ENCODE results near the gene IMMP2L.
"Not testable (repeated sequence)": the region's sequence is repeated elsewhere in the genome, so short reads cannot be mapped to it uniquely, and the experiment has no call there.

Gene IMMP2L

DNA sequence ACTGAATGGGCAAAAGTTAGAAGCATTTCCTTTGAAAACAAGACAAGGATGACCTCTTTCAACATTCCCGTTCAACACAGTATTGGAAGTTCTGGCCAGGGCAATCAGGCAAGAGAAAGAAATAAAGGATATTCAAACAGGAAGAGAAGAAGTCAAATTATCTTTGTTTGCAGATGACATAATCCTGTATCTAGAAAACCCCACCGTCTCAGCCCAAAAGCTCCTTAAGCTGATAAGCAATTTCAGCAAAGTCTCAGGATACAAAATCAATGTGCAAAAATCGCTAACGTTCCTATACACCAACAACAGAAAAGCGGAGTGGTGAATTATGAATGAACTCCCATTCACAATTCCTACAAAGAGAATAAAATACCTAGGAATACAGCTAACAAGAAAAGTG, 312.5 kb downstream of the IMMP2L start:
- not testable (repeated sequence) for FAIRE-seq

DNA sequence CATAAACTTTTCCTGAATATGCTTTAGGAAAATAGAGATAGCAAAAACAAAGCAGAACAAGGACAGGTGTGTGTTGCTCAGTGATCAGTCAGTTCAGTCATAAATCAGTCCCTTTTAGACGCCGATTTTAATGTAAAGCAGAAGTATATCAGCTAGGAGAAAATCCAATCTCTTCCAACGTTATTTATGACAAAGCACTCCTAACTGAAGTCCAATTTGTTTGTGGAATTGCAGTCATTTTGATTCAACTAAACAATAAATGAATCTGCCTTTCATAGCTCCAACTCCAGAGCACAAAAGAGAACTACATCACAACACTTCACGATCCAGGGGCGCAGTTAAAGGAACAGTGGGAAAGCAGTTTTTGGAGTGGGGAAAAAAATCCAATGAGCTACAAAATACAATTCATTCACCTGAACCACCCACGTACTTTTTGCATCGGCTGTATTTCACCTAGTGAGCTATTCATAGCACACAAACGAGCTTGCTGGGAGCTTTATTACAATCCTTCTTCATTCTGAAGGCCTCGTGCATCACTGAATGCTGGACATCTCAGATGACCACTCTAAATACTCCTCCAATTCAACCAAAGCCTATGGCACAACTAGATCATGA, 320.0 kb downstream of the IMMP2L start:
- no peak for FAIRE-seq

DNA sequence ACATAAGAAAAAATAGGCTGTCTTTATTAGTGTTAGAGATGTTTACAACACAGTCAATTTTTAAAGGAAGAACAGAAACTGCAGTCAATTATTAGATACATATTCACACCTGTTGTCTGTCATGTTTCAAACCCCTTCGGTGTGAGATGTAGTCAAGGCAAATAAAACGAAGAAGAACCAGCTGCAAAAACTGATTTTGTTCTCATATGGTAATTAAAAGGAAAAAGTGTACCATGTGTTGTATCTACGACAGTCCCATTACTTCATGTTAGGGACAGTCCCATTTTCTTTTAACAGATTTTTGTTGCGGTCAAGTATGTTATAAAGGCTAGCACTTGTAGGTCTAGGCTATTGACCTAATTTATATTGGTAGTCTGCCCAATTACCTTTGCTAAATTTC, 321.9 kb downstream of the IMMP2L start:
- FAIRE-seq = no peak

DNA sequence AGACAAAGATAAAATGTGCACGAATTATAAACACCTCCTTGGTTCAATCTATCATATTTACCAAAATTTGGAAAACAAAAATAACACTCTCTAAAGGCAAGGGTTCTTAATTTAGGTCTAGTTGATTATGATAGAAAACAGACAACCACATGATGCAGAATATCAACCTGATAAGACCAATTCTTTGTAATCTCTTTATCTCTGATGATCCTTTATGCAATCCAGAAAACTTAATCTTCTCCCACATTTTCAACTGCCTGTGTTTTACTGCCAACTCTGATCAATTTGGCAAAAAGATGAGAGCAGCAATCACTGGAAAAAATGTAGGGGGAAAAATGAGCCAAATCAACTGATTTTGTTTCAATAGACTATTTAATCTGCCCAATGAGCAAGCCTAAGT, 322.9 kb downstream of the IMMP2L start:
- FAIRE-seq = no peak

DNA sequence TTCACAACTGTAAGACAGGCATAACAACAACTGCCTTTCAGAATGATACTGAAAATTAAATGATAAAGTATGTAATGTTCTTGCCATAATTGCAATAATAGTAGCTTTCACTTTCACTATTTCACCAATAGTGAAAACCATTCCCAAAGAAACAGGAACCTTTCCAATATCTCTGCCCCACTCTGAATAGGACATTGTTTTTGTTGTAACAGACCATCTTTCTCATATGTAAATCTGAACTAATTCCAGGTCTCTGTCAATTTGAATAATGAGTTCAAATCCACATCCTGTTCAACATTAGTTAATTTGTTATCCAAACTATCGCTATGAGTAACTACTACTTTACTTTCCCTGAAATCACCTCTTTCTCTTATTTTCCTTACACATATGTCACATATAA, 323.4 kb downstream of the IMMP2L start:
- FAIRE-seq = no peak

DNA sequence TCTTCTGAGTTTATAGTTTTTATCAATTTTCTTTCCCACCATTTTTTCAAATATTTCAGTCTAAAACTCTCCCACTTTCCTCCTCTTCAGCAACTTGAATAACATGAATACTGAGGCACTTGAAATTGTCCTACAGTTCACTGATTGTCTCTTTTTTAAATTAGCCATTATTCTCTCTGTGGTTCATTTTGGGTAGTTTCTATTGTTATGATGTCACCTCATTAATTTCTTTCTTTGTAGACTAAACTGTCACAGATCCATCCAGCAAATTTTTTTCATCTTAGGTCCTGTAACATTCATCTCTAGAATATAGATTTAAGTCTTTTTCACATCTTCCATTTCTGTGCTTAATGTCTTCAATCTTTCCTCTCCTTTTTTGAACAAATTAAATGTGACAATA, 326.6 kb downstream of the IMMP2L start:
- no peak for FAIRE-seq

DNA sequence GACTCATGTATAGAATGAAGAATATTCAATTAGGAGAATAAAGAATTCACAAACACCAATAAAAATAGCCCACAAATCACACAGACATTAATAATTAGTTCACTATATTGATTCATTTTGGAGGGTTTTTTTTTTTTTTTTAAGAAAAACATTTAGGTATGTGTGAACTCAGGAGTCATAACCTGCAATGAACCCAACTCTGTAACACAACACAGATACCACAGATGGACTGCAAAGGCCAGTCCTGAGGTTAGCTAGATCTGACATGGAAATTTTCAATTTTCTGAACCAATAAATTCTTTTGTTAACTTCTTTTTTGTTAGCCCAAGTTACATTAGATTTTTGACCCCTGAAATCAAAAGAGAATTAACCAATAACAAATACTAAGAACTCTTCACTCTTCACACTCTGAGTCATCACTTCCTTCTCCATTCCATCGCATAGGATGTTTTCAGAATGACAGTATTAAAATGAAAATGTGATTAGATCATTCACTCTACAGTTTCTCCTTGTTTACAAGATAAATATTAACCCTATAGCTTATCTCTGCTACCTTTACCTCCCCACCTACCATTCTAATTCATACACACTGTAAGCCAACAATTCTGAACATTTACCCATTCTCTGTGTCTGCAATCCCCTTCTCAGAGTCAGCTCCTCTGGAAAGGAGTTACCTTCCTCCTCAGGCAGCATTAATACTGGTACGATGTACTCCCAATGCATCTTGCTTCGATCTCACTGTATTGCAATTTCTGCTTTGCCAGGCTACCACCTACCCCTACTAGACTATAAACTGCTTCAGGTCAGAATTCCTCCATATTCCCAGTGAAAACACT, 329.8 kb downstream of the IMMP2L start:
- FAIRE-seq = no peak

DNA sequence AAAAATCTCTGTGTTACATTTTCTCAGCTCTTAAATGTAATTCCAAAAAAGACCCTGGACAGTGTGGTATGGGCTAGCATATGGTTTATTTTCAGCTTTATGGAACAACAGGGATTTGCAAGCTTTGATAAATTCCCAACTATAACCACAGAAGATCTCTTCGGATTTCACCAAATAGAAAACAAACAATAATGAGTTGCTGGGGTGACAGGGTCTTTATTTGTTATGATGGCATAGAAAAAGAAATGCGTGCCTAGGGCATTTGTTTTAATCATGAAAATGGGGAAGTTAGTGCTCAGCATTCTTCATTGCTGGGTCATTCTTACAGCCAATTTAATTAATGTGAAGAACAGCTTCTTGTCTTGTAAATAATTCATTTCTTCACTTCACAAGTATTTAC, 332.4 kb downstream of the IMMP2L start:
- FAIRE-seq = no peak

DNA sequence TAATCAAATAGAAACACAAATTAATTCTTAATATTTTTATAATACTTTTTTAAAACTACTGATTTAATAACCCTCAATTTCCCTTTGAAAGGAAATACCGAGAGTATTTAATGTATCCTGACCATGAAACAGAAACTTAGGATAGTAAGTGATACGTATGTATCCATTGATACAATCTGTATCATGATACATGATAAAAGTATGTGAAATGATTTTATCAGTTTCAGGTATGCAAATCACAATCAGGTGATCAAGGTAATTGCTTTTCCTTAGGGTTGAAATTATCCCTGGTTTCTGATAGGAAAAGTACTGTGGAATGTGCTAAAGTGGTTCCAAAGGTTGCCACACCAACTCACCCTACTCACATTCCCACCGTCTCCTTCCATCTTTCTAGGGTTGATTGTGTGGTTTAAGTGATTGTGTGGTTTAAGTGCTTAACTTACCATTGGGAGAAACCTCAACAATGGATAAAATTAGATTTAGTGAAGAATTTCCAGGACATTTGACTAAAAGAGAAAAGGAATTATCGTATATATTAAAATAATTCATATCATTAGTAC, 333.0 kb downstream of the IMMP2L start:
- FAIRE-seq = no peak

DNA sequence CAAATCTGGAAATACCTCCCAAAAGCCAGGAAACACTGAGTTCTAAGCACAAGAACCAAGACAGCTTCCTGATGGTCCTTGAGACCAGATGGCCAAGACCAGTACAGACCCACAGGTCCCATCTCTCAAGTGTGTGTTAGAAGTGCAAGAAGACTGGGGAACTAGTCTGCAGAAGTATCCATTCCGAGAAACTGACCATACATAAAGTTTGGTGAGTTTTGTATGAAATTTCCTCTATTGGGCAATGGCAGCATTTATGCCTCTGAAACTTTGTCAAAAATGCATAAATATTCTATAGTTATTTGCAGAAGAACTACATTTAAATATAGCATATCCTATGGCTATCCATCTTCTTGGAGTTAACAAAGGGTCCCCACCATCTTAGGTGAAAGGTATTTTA, 333.9 kb downstream of the IMMP2L start:
- no peak for FAIRE-seq

DNA sequence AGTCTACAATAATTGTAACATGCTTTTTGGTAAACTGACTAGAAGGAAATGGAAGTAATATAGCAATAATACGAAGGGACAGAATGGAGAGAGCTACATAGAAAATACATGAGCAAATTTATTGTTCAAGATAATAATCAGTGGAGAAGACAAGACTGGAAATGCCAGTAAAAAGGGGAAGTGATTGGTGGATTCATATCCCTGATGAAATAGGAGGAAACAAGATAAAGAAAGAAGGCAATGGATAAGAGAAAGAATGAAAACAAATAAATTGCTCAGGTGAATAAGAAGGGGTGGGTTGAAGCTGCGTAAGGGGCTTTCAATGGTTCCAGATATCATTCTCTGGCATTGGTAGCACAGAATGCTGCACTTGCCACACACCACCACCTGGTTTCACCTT, 335.5 kb downstream of the IMMP2L start:
- no peak for FAIRE-seq

DNA sequence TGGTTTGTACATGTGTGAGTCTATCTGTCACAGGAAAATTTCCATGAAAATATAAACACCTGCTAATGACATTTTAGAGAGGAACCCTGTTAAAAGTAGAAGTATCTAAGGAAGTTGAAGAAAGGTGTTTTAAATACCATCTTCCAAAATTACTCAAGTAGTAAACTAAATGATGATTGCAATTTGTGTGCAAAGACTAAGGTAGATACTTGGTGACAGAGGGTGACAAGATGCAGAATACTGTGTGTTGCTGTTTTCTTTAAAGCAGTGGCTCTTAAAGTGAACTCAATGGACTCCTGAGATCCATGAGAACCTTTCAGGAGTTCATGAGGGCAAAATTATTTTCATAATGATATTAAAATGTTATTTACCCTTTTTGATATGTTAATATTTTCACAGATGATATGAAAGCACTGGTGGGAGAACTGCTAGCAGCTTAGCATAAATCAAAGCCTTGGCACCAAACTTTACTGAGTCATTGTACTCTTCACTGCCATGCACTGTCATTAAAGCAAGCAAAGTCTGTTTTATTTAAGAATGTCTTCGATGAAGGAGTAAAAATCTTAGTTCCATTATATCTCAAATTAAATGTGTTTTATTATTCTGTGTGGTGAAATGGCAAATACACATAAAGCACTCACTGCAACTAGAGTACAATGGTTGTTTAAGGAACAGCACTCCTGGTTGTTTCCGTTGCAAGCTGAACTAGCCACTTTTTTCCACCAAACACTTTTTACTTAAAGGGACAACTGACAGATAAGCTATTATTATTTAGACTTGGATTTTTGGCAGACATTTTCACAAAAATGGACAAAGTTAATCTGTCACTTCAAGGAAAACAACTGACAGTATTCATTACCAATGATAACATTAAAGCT, 337.7 kb downstream of the IMMP2L start:
- no peak for FAIRE-seq

DNA sequence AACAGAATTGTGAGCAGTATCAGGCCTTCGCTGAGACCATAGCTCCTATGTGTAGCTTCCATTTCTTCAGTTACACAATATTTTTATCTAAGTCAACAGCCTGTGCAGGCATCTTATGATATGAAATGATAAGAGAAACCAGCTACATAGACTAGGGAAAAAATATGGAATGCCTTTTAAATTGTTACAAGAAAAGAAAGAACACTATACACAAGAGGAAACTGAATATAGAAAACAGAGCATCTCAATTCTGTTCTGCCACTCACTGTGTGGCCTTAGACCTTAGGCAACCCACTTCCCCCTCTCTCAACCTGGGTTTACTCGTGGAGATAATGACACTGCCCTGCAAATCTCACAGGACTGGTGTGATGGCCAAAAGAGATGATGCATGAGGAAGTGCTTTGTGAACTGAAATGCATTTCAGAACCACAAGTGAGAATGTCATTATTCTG, 338.5 kb downstream of the IMMP2L start:
- FAIRE-seq = no peak

DNA sequence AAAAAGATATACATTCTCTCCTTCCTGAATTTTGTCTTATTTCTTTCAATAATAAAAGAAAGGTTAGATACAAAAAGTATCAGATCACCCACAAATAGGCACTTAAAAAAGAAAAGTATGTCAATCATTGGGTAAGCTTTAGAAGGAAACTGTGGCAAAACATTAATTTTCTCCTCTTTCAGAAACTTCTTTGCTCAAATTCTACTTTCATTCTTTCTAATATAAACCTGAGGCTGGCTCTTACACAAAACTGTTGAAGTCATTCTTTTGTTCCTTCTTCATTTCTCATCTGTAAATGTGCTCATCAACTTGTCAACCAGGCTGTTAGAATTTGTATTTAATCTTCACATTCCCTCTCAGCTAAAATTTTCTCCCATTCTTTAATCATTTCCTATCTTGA, 346.7 kb downstream of the IMMP2L start:
- FAIRE-seq = no peak

DNA sequence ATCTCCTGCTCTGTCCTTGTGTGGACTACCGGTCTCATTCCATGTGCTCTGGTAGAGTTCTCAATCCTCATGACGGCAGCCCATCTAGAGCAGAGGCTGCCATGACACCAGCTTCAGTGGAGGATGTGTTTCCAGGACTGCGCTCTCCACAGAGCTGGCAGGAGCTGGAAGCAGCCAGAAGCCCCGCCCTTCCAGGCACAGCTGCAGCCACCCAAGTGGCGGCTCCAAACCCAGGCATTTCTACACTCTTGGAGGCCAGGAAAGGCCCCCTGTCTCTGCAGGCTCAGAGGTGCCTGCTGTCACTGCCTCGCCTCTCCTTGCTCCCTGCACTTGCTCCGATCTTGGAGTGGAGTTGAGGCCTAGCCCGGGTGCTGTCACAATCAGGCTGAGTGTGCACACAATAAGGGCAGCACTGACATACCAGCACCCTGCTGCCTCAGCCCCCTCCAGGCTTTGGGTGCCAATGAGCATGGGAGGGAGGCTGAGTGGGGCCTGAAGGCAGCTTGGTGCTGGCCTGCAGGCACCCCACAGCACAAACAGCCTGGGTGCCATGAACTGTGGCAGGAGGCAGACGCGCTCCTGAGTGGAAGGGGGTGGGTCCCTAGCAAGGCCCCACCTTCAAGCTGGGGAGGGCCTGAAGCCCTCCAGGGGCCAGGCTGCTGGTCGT, 349.3 kb downstream of the IMMP2L start:
- FAIRE-seq = no peak

DNA sequence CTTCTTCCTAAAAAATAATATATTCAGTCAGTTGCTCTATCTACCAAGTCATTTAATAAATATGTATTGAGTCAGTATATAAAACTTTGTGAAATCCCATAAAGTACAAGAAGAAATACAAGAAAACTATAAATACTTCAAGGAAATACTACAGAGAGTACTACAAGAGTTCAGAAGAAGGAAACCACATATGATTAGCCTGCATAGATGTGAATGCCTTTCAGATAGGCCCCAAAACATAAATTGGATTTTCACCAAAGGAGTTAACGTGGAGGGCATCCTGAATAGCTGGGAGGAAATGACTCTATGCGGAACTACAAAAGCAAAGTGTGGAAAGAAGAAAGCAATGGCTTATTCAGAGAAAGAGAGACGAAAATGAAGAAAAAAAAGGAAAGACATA, 351.3 kb downstream of the IMMP2L start:
- FAIRE-seq = no peak

DNA sequence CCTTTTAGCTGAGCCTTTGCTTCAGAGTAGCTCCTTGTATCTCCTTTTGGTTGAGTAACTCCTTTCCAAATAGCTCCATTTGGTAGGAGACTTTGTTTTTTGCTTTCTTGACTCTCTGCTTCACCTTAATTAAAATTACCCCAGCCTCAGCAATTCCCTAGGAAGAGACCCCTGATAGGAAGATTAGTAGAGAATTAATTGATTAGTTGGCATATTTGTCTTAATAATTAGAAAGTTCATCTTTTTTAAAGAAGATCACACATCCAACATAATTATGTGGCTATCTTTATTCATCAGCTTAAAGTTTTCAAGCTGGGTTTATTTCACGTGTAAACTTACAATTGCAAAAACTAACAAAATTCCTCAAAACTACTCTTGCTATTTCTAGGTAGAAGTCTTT, 352.2 kb downstream of the IMMP2L start:
- FAIRE-seq = no peak

DNA sequence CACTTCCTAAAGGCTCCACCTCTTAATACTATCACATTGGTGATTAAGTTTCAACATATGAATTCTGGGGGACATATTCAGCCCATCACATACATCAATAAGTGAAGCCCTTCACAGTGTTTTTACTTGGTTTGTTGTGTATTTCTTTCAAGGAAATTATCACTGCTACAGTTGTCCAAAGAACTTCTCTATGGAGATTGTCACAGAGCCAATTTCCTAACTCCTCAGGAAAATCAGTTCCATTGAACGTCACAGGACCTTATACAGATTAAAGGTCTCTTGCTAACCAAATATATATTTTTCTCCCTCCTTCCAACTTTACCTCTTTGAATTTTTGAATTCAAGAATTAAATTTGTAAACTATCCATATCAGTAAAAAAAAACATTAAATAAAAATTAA, 357.0 kb downstream of the IMMP2L start:
- FAIRE-seq = no peak

DNA sequence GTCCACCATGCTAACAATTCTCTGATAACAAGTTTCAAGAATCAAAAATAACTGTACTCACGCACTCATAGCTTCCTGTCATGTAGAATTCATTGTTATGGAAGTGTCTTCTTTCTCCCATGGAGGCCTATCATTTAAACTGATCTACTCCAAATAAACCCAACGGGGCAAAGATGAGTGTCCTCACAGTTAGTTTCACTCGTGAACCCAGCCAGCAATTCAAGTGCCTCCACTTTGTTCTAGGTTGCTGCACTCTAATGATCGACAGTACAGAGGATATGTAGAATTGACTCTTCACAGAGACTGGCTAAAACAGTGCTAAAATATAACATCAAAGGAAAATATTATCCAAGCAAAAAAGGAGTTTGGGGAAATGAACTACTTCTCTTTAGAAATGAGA, 360.0 kb downstream of the IMMP2L start:
- FAIRE-seq = no peak

DNA sequence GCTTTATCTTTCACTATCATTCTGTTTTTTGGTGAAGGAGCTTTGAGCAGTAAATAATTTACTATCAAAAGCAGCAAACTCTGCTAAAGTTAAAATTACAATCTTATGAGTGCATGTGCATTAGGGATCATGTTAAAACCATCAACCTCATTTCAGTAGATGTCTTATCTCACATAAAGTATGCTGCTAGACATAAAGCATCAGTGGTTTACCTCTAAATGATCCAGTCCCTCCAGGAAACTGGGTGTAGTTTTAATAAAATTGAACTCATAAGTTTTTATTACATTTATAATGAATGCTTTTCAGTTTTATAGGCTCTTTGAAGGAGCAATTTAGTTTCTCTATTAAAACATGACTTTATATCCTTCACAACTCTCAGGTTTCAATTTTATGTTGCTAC, 362.6 kb downstream of the IMMP2L start:
- no peak for FAIRE-seq

DNA sequence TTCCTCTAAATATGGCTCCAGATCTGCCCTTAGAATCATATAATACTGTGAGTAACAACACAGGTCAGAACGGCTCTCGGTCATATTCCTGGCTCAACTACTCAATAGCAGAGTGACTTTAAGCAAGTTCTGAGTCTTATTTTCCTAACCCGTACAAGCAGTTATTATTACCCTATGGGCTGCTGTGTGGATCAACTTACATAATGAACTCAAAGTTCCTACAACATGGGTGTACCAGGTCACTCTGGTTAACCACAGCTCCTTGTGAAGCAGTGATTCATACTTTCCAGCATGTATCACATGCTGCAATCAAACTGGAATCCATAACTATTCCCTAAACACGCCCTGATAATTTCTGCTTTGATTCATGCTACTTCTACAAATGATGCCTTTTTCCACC, 364.0 kb downstream of the IMMP2L start:
- FAIRE-seq = no peak

DNA sequence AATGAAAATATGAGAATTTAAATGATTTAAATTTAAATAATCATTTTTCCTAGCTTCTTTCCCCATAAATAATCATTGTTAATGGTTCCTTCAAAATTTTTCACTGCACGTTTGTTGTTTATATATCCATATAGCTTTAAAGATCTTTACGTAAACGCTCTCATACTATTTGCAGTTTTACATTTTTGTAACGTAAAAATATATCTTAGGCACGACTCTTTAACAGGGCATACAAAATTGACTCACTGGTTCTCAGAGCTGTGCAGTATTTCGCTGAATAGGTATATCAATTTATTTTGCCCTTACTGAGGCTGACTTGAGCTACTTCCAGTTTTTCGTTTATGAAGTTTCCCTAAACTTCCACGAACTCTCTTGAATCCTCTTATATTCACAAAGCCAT, 365.6 kb downstream of the IMMP2L start:
- FAIRE-seq = no peak

Measured in G401.6 (cell line).